Gastrocnemius medialis (tissue), 4 donors: ENCODE data around the gene DOK3. TPM values are rescaled to one million over a fixed set of nuclear protein-coding genes. Genes with fewer than 3 reads are reported as not detected.

Source experiments
- ATAC-seq, 2 donors: fragments of 150-250 bp; one replicate each; pipeline ENCODE4 v1.9.1; 2016
- DNase-seq, 2 donors: peaks; one replicate each; pipeline ENCODE4 v3.0.0-alpha.2; 2019
- H3K27ac ChIP-seq, 4 donors: fragments of 200-600 bp; sonication (generic); 1 replicate in 1 of 4; 2 replicates in 3 of 4; pipeline ENCODE4 v1.5.1; 2016 to 2018; ENCODE audit warnings: mild to moderate bottlenecking in 2 of 4, moderate library complexity in 1 of 4
- H3K27me3 ChIP-seq, 3 donors: fragments of 200-600 bp; sonication (generic) in 2 of 3; 1 replicate in 1 of 3; 2 replicates in 2 of 3; pipeline versions ENCODE4 v1.5.1 to v1.6.0; 2016 to 2019; ENCODE audit warnings: mild to moderate bottlenecking in 1 of 3, moderate library complexity in 1 of 3
- H3K36me3 ChIP-seq, 2 donors: fragments of 200-600 bp; sonication (generic) in 1 of 2; one replicate each; pipeline ENCODE4 v1.5.1; 2017 to 2018
- H3K4me1 ChIP-seq, 2 donors: fragments of 200-600 bp; sonication (generic) in 1 of 2; one replicate each; pipeline ENCODE4 v1.5.1; 2016 to 2017; ENCODE audit warnings: mild to moderate bottlenecking in 2 of 2
- H3K4me3 ChIP-seq, 4 donors: fragments of 200-600 bp; sonication (generic) in 3 of 4; 1 replicate in 1 of 4; 2 replicates in 3 of 4; pipeline ENCODE4 v1.5.1; 2016 to 2019; ENCODE audit warnings: mild to moderate bottlenecking in 2 of 4
- H3K9me3 ChIP-seq, 3 donors: fragments of 200-600 bp; sonication (generic) in 2 of 3; 1 replicate in 1 of 3; 2 replicates in 2 of 3; pipeline ENCODE4 v1.5.1; 2016 to 2019
- CTCF ChIP-seq, 5 experiments: fragments of 450-650 bp in 3 of 5; fragments of 200-600 bp in 2 of 5; sonication (generic) in 2 of 5; IDR thresholded peaks in 4 of 5; conservative IDR thresholded peaks in 1 of 5; 1 replicate in 4 of 5; 2 replicates in 1 of 5; pipeline ENCODE4 v1.5.1; 2016 to 2019; ENCODE audit warnings: antibody characterized with exemption in 5 of 5, mild to moderate bottlenecking in 3 of 5, moderate library complexity in 3 of 5
- POLR2A ChIP-seq, 2 donors: fragments of 450-650 bp; IDR thresholded peaks; one replicate each; pipeline ENCODE4 v1.6.1; 2017; ENCODE audit warnings: antibody characterized with exemption in 2 of 2, mild to moderate bottlenecking in 2 of 2, moderate library complexity in 2 of 2
- in situ Hi-C, 4 donors: fragments of 200-750 bp; cut with MboI; loops; one replicate each; pipeline versions ENCODE4 v1.15.0 to v1.8.0; 2017; ENCODE audit warnings: low sequenced_read_pairs in 4 of 4
- intact Hi-C: fragments of 100-400 bp; cut with DNase I; formaldehyde crosslinking; loops from one replicate; pipeline ENCODE4 v1.15.1; 2023; ENCODE audit warnings: low total_unique reads
- total RNA-seq, 4 donors: library from RNA; depleted of rRNA; stranded (reverse); fragments of >200 nt; gene quantifications; one replicate each; pipeline versions ENCODE4 v1.1.0 to v1.2.3, GENCODE V29; 2016

The DOK3 gene
- total RNA-seq, 4 donors from 2014 or later: 2.1 to 5.1 (median 2.9) TPM

- Histone ChIP-seq H3K27me3 (peaks cover 0 to 5% (median 2%) of the 10 kb centered on the region in 3 donors), H3K4me3 (peak overlapping the region in 2 of 4 donors; percentile 69 to 77), H3K4me1 (peaks cover 9 to 25% of the 10 kb centered on the region in 2 donors), H3K36me3 (no peaks in the 10 kb centered on the region), H3K27ac (peak overlapping the region; percentile 9 to 78 (median 31)), H3K9me3 (no peaks in the 10 kb centered on the region)
- DNase-seq: no peak
- ATAC-seq: no peak
- intact Hi-C loops (loop anchor here (2.0 to 10.0 kb wide), 3 partner anchors 22 to 342 kb away; partner anchors contain the start of gene MXD3), in situ Hi-C loops (loop anchor here in 1 of 4 donors (10.0 kb wide), 1 partner anchor 52 kb away; the partner anchor contains the start of genes F12 and PFN3)
- TF ChIP-seq POLR2A (IDR thresholded peaks at IDR 0.05) (no peak), CTCF (IDR thresholded peaks at IDR 0.05 in 4 of 5, conservative IDR thresholded peaks at IDR 0.05 in 1 of 5) (peak in 1 of 5 experiments; percentile 12)
Measured at GRCh38 chr5:177456591-177456964, 53.0 kb downstream of the DOK3 start.

- Histone ChIP-seq H3K27ac (peak overlapping the region; percentile 68 to 78 (median 75)), H3K27me3 (peaks cover 0 to 5% (median 2%) of the 10 kb centered on the region in 3 donors), H3K4me1 (peaks cover 9 to 25% of the 10 kb centered on the region in 2 donors), H3K36me3 (no peaks in the 10 kb centered on the region), H3K4me3 (peak overlapping the region; percentile 55 to 93 (median 73)), H3K9me3 (no peaks in the 10 kb centered on the region)
- ATAC-seq (peak; percentile 53 to 60), DNase-seq (peak; percentile 79 to 87)
- intact Hi-C loops (loop anchor here (1.0 to 10.0 kb wide), 5 partner anchors 23 to 341 kb away; partner anchors contain the start of genes MXD3 and PDLIM7), in situ Hi-C loops (loop anchor here in 1 of 4 donors (10.0 kb wide), 1 partner anchor 51 kb away; the partner anchor contains the start of genes F12 and PFN3)
- TF ChIP-seq CTCF (IDR thresholded peaks at IDR 0.05 in 4 of 5, conservative IDR thresholded peaks at IDR 0.05 in 1 of 5) (peak; percentile 66 to 98 (median 81)), POLR2A (IDR thresholded peaks at IDR 0.05) (no peak)
Measured at GRCh38 chr5:177455661-177456590, 53.7 kb downstream of the DOK3 start.

GRCh38 chr5:177455036-177455660, 54.5 kb downstream of the DOK3 start:
- Histone ChIP-seq H3K27me3 (peaks cover 2 to 12% (median 7%) of the 10 kb centered on the region in 3 donors), H3K4me3 (peak overlapping the region; percentile 55 to 93 (median 73)), H3K36me3 (no peaks in the 10 kb centered on the region), H3K9me3 (no peaks in the 10 kb centered on the region), H3K4me1 (peaks cover 9 to 25% of the 10 kb centered on the region in 2 donors), H3K27ac (peak overlapping the region; percentile 68 to 78 (median 75))
- DNase-seq (peak; percentile 54 to 78), ATAC-seq (peak; percentile 68 to 70)
- intact Hi-C loops (loop anchor here (1.0 to 10.0 kb wide), 4 partner anchors 42 to 340 kb away; partner anchors contain the start of genes MXD3 and PDLIM7), in situ Hi-C loops (loop anchor here in 1 of 4 donors (10.0 kb wide), 1 partner anchor 50 kb away; the partner anchor contains the start of genes F12 and PFN3)
- TF ChIP-seq POLR2A (IDR thresholded peaks at IDR 0.05) (peak; percentile 26 to 37), CTCF (IDR thresholded peaks at IDR 0.05 in 4 of 5, conservative IDR thresholded peaks at IDR 0.05 in 1 of 5) (peak; percentile 64 to 93 (median 74))

- intact Hi-C loops: loop anchor here (1.0 to 10.0 kb wide), 7 partner anchors 28 to 340 kb away; partner anchors contain the start of genes GRK6, MXD3 and PDLIM7
- no peaks in the 10 kb centered on the region for H3K9me3 ChIP-seq
- H3K36me3 ChIP-seq: no peaks in the 10 kb centered on the region
- peak overlapping the region; percentile 67 to 77 (median 70) for H3K27ac ChIP-seq
- in situ Hi-C loops: loop anchor here in 1 of 4 donors (10.0 kb wide), 1 partner anchor 50 kb away; the partner anchor contains the start of genes F12 and PFN3
- DNase-seq (peak; percentile 68 to 86), ATAC-seq (peak; percentile 67 to 68)
- TF ChIP-seq CTCF (IDR thresholded peaks at IDR 0.05 in 4 of 5, conservative IDR thresholded peaks at IDR 0.05 in 1 of 5) (peak; percentile 87 to 98 (median 97)), POLR2A (IDR thresholded peaks at IDR 0.05) (peak; percentile 5 to 16)
- H3K4me1 ChIP-seq: peaks cover 9 to 25% of the 10 kb centered on the region in 2 donors
- H3K27me3 ChIP-seq: peaks cover 2 to 12% (median 9%) of the 10 kb centered on the region in 3 donors
- H3K4me3 ChIP-seq: peak overlapping the region; percentile 55 to 93 (median 73)
Measured at GRCh38 chr5:177454397-177455035, 55.1 kb downstream of the DOK3 start.
